ENCODE results near the gene SYNDIG1.
"Not testable (repeated sequence)": the region's sequence is repeated elsewhere in the genome, so short reads cannot be mapped to it uniquely, and the experiment has no call there.

SYNDIG1 gene

DNA sequence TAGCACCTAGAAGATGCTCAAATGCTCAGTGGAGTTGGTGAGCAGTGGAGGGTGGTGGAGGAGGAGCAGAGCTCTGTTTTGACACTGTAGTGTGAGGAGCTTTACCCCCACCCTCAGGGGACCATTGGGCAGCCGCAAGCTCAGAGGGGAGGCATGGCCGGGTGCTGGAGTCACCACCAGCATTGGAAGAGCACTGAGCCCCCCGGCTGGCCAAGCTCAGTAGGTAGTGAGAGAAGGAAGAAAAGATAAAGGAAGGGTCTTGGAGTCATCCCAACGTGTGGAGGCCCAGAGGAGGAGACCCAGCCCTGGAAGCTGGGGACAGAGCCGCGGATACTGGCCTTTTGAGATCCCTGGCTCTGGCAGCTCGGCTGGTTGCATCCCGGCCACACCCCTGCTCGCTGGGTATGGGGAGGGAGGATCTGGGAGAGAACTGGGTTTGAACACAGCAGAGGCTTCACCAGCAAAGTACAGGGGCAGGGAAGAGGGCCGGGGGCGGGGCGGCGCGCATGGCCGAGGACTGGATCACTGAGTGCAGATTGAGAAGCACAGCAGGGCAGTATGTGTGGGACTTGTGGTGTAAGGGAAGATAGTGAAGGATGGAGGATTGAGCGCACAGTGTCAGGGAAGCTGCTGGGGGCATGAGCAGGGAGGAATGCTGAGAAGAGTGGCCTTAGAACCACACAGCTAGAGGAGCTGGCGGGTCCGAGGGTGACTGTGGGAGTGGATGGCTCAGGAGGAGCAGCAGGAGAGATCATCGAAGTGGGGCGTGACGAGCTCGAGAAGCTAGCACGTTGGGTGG lies 24.4 kb downstream of the SYNDIG1 start:
- no peak for DNase-seq

DNA sequence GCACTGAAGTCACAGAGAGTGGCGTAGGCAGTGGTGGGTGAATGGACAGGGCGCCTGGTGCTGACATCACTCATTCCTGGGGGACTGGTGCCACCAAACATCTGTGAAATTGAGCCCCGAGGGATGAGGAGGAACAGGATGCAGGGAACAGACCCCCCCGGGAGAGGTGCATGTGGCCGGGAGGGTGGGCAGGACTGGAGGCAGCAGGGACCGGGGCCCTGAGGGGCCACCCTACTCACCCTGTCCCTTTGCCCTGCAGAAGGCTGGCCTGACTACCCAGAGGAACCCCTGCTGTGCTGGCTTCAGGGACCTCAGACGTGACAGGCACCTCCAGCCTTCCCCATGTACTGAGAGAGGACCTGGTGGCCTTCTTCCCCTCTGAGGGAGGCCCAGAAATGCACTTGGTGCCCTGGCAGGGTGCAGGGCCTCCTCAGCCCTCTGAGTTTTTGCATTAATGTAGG lies 25.1 kb downstream of the SYNDIG1 start:
- DNase-seq: no peak

DNA sequence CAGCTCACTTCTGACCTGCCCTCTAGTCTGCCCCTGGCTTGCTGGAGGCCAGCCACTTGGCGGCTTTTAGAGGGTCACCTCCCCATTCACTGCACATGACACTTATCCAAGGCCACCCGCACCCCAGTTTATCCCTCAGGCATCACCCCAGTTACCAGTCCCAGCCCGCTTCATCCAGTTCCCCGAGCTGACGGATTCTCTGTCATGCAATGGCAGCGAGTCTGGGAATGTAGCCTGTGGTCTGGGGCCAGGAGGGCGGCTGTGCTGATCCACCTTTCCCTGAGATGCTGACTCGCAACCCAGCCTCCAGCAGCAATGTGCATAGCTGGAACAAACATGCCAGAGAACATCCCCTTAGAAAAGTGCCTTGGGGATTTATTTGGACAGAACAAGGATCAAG lies 25.8 kb downstream of the SYNDIG1 start:
- DNase-seq: no peak

DNA sequence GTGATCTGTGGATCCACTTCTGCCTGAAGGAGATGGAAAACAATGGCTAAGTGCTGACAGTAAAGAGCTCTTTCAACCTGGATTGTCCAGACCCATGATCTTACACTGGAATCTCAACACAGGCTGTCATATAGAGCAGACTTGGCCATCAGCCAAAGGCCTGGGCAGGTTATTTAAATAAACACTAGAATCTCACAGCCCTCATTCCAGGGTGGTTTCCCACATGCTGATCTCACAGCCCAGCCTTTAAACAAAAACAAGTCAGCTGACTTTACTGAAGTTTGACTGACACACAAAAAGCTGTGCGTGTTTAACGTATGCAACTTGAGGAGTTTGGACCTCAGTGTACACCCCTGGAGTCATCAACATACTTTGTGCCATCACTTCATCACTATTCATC lies 28.4 kb downstream of the SYNDIG1 start:
- DNase-seq: no peak

GRCh38 chr20:24498641-24499040 lies 29.2 kb downstream of the SYNDIG1 start:
- DNase-seq: no peak

- DNase-seq: no peak
These were observed 30.0 kb downstream of the SYNDIG1 start for GRCh38 chr20:24499472-24499871.

- DNase-seq: no peak
These were observed 32.5 kb downstream of the SYNDIG1 start for GRCh38 chr20:24501764-24502556.

DNA sequence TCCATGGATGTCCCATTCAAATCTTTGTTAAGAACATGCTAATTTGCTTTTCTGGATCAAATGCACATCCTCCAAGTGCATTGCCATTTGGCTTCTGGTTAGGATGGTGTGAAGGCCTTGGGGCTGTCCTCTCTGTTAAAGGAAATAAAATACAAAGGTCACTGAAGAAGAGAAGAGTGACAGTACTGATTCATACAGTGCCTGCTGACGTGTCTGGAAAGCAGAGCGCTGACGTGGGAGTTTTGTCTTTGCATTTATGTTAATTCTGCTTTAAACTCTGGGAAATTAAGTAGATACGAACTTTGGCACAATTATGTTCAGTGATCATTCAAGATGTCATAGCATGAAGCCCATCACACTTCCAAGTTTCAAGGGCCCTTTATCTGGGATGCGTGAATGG lies 33.2 kb downstream of the SYNDIG1 start:
- no peak for DNase-seq

DNA sequence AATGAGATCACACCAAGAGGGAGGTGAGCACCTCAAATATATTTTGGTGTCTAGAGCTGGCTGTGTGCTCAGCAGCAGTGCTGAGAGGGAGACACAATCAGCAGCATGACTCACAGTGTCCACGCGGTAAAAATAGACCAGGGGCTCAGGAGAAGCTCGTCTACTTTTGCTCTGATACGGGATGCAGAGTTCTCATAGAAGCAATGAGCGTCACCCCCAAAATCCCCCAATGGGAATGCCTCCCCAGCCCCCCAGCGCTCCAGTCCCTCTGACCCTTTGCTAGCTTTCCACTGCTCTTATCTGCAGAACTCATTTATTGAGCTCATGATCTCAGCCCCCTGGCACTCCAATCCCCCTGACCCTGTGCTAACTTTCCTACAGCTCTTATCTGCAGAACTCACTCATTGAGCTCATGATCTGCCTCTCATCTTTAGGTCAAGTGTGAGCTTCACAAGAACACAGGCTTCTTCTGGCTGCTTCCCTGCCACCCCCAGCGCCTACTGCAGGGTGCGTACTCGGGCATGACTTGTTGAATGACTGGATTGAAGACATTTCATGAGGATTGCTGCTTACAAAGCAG lies 34.0 kb downstream of the SYNDIG1 start:
- no peak for DNase-seq

DNA sequence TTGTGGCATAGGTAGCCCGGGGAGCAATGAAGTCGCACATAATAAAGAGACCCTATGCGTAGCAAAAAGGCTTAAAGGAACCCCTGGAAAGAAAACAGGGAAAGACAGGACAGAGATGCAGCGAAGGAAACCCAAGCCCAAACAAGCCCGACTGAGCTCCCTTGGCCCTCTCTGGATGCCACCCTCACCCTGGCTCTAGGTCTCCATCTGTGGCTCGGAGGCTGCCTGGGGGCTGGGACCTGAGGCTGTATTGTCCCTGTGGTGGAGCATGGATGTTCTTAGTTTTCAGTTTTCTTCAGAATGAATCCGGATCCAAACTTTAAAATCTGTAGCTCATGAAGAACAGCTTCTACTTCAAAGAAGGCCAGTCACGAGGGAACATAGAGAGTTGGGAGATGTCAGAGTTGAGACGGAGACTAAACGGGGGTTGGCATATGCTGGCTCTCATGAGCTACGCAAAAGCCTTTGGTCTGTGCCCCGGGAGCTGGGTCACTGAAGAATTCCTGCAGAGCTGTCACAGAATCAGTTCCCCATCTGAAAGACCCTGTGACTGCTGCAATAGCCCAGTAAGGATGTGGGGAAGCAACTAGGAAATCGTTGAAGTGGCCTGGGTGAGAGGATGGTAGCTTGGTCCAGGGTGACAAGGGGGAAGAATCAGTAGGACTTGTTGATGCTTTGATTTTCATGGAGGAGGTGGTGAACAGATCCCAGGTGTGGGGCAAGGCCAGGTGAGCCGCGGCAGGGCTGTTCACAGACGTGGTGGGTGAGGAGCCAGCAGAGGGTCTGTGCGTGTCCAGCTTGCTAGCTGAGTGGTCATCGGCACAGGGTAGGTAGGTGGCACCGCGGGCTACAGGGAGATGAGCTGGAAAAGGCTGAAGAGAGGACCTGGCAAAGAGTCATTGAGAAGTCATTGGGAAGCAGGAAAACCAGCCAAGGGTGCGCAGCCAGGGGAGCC lies 35.2 kb downstream of the SYNDIG1 start:
- DNase-seq: no peak

DNA sequence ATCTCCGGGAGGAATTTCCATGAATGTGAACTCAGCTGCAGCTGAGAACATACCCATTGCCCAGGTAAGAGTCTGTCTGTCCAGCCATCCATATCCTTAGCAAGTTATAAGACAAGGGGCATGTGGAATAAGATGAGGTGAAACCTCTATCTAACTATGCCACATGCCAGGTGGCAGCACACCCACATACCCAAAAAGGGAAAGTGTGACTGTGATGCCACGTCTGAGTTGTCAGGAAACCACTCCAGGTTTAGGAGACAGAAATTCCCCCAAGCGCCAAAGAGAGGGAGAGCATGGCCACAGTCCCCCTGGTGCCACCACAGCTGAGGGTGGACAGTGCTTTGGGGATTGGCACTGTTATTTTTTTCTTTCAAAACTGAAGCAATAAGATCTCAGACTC lies 36.7 kb downstream of the SYNDIG1 start:
- DNase-seq: no peak

GRCh38 chr20:24506696-24507095 lies 37.3 kb downstream of the SYNDIG1 start:
- DNase-seq: no peak

GRCh38 chr20:24507182-24507853 lies 37.9 kb downstream of the SYNDIG1 start:
- DNase-seq: no peak

- not testable (repeated sequence) for DNase-seq
These were observed 43.0 kb downstream of the SYNDIG1 start for GRCh38 chr20:24512441-24512840.

DNA sequence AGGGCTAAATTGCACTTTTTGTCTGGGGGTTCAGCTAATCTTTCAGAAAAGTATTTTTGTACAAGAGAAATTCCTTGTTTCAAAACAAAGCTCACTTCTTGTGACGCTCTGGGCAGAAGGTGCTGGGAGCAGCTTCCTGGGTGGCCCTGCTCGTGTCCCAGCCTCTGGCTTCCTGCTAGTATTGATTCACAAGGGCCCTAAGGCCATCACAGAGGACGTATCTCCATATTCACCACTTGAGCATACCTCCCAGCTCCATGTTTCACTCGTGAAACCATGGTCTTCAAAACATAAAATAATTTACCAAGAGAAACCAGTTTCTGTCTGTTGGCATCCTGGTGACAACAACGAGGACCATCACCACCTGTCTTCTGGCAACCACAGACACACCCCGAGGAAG lies 49.1 kb downstream of the SYNDIG1 start:
- DNase-seq: no peak

GRCh38 chr20:24519476-24519875 lies 50.0 kb downstream of the SYNDIG1 start:
- DNase-seq: no peak

DNA sequence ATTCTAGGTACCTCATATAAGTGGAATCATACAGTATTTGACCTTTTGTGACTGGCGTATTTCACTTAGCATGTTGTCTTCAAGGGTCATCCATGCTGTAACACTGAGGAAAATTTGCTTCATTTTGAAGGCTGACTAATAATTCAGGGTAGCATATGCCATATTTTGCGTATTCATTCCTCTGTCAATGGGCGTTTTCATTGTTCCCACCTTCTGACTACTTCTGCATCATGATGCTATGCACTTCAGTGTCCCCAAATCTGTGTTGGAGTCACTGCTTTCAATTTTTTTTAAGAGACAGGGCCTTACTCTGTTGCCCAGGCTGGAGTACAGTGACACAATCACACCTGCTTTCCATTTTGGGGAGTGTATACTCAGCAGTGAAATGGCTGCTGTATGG lies 51.6 kb downstream of the SYNDIG1 start:
- no peak for DNase-seq

DNA sequence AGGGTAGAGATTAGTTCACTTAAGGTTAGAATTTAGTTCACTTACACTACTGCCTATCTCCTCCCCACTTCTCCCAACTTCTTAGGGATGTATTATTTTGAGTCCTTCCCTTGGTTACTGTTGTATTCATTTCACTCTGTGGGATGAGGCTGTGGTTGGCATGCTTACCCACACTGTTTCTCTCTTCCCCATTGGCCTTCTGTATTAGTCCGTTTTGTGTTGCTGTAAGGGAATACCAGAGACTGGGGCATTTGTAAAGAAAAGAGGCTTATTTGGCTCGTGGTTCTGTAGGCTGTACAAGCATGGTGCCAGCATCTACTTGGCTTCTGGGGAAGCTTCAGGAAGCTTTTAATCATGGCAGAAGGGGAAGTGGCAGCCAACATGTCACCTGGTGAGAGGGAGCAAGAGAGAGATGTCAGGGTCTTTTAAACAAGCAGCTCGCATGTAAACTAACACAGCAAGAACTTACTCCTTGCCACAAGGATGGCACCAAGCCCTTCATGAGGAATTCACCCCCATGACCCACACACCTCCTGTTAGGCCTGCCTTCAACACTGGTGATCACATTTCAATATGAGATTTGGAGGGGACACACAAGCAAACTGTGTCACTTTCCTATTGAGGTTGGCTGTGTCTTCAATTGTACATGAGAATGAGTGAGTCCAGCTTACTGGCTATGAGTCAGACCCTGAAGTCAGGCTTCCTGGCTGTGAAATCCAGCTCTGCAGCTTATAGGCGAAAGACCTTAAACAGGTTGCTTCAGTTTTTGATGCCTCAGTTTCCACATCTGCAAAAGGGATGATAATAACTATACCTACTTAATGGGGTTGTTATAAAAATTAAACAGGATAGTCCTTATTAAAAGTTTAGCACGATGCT lies 53.3 kb downstream of the SYNDIG1 start:
- DNase-seq: no peak

- no peak for DNase-seq
These were observed 54.2 kb downstream of the SYNDIG1 start for GRCh38 chr20:24523661-24524060.

GRCh38 chr20:24528583-24529368 lies 59.3 kb downstream of the SYNDIG1 start:
- no peak for DNase-seq

Data from suppressor macrophage (primary cell).